ENCODE measurements around the gene ATP8A2. TPM values are rescaled to one million over a fixed set of nuclear protein-coding genes. Genes with fewer than 3 reads are reported as not detected.
"Not testable (repeated sequence)": the region's sequence is repeated elsewhere in the genome, so short reads cannot be mapped to it uniquely, and the experiment has no call there.

ATP8A2 gene
- total RNA-seq, 2 experiments from 2014 or later = not detected

DNA sequence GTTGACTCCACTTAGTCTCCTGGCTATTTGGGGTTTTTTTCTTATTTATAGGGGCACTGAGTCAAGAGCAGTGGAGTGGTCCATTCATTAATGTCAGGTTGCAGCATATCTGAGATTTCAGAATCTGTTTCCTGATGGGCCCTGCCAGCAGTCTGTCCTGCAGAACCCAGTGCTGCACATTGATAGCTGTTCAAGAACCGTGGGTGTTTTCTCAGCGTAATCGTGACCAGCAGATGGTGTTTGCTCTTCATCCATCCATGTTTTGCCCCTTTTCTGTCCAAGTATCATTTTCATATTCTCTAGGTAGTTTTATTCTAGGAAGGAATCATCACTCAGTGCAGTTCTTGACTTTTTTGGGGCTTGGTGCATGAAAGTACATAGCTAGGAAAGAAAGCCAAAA is 166.5 kb downstream of the ATP8A2 start:
- H3K27ac ChIP-seq (ENCODE audit: low read depth, low read length, poor library complexity, severe bottlenecking) = no peak overlapping the region
- no peaks in the 10 kb centered on the region for H4K20me1 ChIP-seq (ENCODE audit: insufficient read depth, low read length)
- H3K79me2 ChIP-seq (ENCODE audit: insufficient read depth, low read depth, low read length) = no peaks in the 10 kb centered on the region
- H3K4me2 ChIP-seq (ENCODE audit: low read length) = no peak overlapping the region
- TF ChIP-seq EZH2phosphoT487 (IDR thresholded peaks at IDR 0.05; ENCODE audit: borderline replicate concordance, low read depth, low read length) = no peak
- TF ChIP-seq, protein P1, sequence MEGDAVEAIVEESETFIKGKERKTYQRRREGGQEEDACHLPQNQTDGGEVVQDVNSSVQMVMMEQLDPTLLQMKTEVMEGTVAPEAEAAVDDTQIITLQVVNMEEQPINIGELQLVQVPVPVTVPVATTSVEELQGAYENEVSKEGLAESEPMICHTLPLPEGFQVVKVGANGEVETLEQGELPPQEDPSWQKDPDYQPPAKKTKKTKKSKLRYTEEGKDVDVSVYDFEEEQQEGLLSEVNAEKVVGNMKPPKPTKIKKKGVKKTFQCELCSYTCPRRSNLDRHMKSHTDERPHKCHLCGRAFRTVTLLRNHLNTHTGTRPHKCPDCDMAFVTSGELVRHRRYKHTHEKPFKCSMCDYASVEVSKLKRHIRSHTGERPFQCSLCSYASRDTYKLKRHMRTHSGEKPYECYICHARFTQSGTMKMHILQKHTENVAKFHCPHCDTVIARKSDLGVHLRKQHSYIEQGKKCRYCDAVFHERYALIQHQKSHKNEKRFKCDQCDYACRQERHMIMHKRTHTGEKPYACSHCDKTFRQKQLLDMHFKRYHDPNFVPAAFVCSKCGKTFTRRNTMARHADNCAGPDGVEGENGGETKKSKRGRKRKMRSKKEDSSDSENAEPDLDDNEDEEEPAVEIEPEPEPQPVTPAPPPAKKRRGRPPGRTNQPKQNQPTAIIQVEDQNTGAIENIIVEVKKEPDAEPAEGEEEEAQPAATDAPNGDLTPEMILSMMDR (conservative IDR thresholded peaks at IDR 0.05; ENCODE audit: low read length) = no peak
- H3K36me3 ChIP-seq (ENCODE audit: insufficient read depth, low read length) = no peaks in the 10 kb centered on the region
- H3K9me2 ChIP-seq (ENCODE audit: insufficient read depth, low read length) = no peaks in the 10 kb centered on the region
- H2AFZ ChIP-seq (ENCODE audit: low read length) = no peak overlapping the region
- ChIA-PET CTCF (ENCODE audit: unreplicated experiment) (no interaction called here), POLR2A (no interaction called here)
- no peak overlapping the region for H3K4me3 ChIP-seq (ENCODE audit: low read depth, low read length, poor library complexity, severe bottlenecking)
- intact Hi-C loops (cut with micrococcal nuclease; ENCODE audit: unreplicated experiment) = no loop called here
- DNase-seq (ENCODE audit: low spot score) = no peak
- no peaks in the 10 kb centered on the region for H3K9me3 ChIP-seq (ENCODE audit: low read length)
- BruUV-seq (replicated peaks) = no TSS peak
- no peaks in the 10 kb centered on the region for H3K4me1 ChIP-seq (ENCODE audit: insufficient read depth, low read length, poor library complexity, severe bottlenecking)

DNA sequence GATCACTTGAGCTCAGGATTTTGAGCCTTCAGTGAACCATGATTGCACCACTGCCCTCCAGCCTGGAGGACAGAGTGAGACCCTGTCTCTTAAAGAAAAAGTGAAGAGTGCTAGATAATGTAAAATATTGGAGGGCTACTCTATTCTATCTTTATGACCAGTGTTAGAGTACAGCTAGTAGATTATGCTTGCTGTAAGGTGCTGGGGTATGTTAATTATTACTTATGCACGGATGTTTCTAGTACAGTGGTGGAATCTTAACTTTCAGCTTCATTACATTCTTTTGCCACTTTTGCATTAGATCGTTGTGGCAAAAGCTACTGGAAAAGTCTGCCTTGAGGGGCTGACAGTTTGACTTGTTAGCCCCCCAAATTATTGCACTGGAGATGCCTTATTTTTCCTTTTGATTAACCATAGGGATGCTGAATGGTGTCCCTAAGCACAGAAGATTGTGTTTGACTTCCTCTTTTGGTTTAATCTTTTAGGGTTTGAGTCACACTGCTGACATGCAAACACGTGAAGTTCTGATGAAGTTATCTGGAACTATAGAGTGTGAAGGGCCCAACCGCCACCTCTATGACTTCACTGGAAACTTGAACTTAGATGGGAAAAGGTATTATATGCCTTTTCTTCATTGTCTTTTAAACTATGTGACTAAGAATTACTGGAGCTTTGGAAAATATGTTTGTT is 169.8 kb downstream of the ATP8A2 start:
- DNase-seq (ENCODE audit: low spot score) = no peak

DNA sequence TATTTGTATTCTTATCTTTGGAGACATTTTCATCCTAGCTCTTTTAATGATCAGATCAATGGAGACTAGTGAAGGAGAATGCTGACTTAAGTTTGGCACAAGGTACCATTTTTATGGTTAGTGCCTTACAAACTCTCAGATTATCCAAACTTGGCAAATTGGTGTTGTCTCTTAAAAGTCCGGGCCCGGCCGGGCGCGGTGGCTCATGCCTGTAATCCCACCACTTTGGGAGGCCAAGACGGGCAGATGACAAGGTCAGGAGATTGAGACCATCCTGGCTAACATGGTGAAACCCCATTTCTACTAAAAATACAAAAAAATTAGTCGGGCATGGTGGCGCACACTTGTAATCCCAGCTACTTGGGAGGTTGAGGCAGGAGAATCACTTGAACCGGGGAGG is 177.2 kb downstream of the ATP8A2 start:
- DNase-seq (ENCODE audit: low spot score); H3K4me1 ChIP-seq (ENCODE audit: insufficient read depth, low read length, poor library complexity, severe bottlenecking); H3K9me2 ChIP-seq (ENCODE audit: insufficient read depth, low read length); BruUV-seq (replicated peaks); H3K36me3 ChIP-seq (ENCODE audit: insufficient read depth, low read length); POLR2A ChIA-PET; H3K4me3 ChIP-seq (ENCODE audit: low read depth, low read length, poor library complexity, severe bottlenecking); H3K79me2 ChIP-seq (ENCODE audit: insufficient read depth, low read depth, low read length); CTCF ChIA-PET (ENCODE audit: unreplicated experiment); H3K27ac ChIP-seq (ENCODE audit: low read depth, low read length, poor library complexity, severe bottlenecking); H2AFZ ChIP-seq (ENCODE audit: low read length); intact Hi-C loops (cut with micrococcal nuclease; ENCODE audit: unreplicated experiment); H3K4me2 ChIP-seq (ENCODE audit: low read length); H3K9me3 ChIP-seq (ENCODE audit: low read length); H4K20me1 ChIP-seq (ENCODE audit: insufficient read depth, low read length): not testable (repeated sequence)

More for the DNA sequence above, 169.8 kb downstream of the ATP8A2 start:
- Histone ChIP-seq H3K4me3 (ENCODE audit: low read depth, low read length, poor library complexity, severe bottlenecking) (no peak overlapping the region), H3K4me2 (ENCODE audit: low read length) (no peak overlapping the region), H3K27ac (ENCODE audit: low read depth, low read length, poor library complexity, severe bottlenecking) (no peak overlapping the region), H3K36me3 (ENCODE audit: insufficient read depth, low read length) (no peaks in the 10 kb centered on the region), H2AFZ (ENCODE audit: low read length) (no peak overlapping the region), H4K20me1 (ENCODE audit: insufficient read depth, low read length) (no peaks in the 10 kb centered on the region), H3K4me1 (ENCODE audit: insufficient read depth, low read length, poor library complexity, severe bottlenecking) (no peaks in the 10 kb centered on the region), H3K79me2 (ENCODE audit: insufficient read depth, low read depth, low read length) (no peaks in the 10 kb centered on the region), H3K9me2 (ENCODE audit: insufficient read depth, low read length) (no peaks in the 10 kb centered on the region), H3K9me3 (ENCODE audit: low read length) (no peaks in the 10 kb centered on the region)
- POLR2A ChIA-PET = no interaction called here
- no TSS peak for BruUV-seq (replicated peaks)
- intact Hi-C loops (cut with micrococcal nuclease; ENCODE audit: unreplicated experiment) = no loop called here
- no peak for TF ChIP-seq EZH2phosphoT487 (IDR thresholded peaks at IDR 0.05; ENCODE audit: borderline replicate concordance, low read depth, low read length)
- TF ChIP-seq, protein P1 (conservative IDR thresholded peaks at IDR 0.05; ENCODE audit: low read length) = no peak
- CTCF ChIA-PET (ENCODE audit: unreplicated experiment) = no interaction called here

Measured in OCI-LY7 (cell line).